HG03457 (cell line): ENCODE data around the gene SMDT1.
"Not testable (repeated sequence)": the region's sequence is repeated elsewhere in the genome, so short reads cannot be mapped to it uniquely, and the experiment has no call there.

Source experiments
- ATAC-seq: cut with Tn5 transposase; IDR thresholded peaks from one replicate; pipeline ENCODE4 v1.9.1; 2021; ENCODE audit warnings: moderate number of reproducible peaks; ENCODE audit not compliant: unreplicated experiment

SMDT1 gene

GRCh38 chr22:42070517-42071422 is 8.7 kb upstream of the SMDT1 start, which contains the start of gene NAGA:
NAGA (minus strand) TSS chr22:42070812; CDS start chr22:42070297, 515 bp downstream.
- ATAC-seq, result peak; percentile 74

GRCh38 chr22:42071508-42071907 is 8.0 kb upstream of the SMDT1 start:
- ATAC-seq, result not testable (repeated sequence)

DNA sequence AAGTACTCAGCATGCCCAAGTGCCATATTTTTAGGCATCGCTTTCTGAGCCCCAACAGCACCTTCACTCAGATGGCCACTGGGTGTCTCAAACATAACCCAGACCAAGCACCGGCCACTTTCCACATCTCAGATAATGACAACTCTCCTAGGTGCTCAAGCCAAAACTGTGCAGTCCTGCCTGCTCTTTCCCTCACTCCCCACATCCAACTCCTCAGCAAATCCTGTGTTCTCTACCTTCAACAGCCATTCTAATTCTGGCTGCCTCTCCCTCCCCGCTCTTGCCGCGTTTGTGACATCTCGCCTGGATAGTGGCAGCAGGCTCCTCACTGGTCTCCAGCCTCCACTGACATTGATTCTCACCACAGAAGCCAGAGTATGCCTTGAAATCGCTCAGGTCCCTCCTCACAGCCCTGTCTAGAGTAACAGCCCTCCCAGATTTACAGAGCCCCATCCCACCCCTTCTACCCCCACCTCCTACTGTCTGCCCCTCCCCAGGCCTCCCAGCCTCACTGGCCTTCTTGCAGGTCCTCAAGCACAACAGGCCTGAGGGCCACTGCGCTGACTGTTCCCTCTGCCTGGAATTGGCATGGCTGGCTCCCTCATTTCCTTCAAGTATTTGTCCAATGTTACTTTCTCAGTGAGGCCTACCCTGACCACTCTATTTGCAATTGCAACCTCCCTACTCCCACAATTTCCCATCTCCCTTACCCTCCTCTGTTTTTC is 6.7 kb upstream of the SMDT1 start:
- ATAC-seq, result no peak

DNA sequence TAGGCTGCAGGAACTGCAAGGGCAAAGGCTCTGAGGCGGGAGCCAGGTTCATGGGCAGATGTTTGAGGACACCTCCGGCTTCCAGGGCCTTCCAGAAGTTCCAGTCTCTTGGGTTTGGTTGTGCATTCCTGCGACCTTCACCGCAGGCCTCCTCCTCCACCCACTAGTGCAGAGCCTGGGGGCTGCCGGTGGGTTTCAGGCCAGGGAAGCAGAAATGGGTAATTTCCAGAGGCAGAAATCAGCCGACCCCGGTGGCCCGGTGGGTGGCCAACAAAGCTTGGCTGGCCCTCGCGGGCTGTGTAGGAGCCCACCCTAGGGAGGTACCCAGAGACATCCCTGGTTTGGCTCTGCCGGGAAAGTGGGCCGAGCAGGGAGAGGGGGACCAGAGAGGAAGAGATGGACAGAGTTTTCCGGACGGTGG is 5.9 kb upstream of the SMDT1 start:
- ATAC-seq, result no peak

DNA sequence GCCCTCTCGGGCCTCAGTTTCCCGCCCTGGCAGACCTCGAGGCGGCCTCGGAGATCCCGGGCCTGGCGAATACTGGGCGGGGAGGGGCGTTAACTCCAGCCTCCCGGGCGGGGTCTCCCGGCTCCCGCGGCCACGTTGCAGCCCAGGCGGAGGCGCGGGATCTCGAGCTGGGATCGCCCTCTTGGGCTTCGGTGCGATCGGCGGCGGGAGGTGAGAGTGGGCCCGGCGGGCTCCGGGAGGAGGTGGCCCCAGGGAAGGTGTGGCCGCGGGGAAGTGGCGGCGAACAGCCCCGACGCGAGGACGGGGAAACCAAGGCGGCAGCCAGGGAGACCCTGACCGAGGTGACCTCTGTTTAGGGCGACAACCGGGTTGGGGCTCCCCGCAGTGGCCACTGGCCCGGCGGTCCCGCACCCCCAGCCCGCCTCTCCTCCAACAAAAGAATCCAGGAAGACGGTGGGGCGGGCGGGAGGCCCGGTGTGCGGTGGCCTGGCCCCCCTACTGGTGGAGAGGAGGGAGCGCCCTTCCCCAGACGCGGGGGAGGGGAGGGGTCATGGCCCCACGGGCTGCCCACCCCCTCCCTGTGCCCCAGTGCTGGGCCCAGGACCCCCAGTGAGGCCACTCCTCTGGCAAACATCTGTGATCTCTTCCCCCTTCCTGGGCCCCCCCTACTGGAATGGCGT is 5.2 kb upstream of the SMDT1 start, which contains the start of gene PHETA2:
TSS of gene PHETA2 (plus strand) at position 117 of the 680 bp plus-strand sequence. CDS start 3,046 bp downstream, outside the sequence.
- ATAC-seq, result no peak

DNA sequence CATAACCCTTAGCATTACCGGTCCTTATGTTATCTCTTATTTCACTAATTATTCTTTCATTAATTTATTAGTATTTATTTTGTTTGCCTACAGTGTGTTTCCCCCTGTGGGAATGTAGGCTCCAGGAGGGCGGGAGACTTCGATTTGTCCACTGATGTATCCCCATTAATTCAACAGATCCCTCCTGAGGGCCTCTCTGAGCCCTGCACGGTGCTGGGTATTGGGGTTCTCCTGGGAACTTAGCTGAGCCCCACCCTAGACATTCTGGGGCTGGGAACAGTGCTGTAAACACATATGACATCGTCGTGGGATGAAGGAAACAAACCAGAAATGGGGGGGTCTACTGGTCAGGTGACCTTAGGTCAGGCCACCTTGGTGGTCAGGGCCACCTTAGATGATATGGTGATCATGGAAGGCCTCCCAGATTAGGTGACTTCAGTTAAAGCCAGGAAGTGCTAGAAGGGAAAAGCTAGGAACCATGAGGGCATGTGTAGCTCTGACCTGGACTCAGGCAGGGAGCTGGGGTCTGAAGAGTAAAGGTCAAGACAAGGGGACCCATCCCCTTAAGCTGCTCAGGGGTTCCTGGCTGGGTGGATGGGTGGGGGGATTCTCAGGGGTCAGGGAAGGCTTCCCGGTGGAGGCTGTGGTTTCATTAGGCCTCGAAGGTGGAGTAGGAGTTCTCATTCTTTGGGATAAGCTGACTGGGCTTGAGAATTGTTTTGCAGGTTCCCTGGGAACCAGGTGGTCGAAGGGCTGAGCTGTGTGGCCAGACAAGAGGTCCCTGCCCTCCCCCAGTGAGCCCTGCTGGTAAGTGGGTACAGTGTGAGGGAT is 4.4 kb upstream of the SMDT1 start:
- ATAC-seq, result no peak

GRCh38 chr22:42076764-42077485 is 2.6 kb upstream of the SMDT1 start:
- ATAC-seq, result no peak

DNA sequence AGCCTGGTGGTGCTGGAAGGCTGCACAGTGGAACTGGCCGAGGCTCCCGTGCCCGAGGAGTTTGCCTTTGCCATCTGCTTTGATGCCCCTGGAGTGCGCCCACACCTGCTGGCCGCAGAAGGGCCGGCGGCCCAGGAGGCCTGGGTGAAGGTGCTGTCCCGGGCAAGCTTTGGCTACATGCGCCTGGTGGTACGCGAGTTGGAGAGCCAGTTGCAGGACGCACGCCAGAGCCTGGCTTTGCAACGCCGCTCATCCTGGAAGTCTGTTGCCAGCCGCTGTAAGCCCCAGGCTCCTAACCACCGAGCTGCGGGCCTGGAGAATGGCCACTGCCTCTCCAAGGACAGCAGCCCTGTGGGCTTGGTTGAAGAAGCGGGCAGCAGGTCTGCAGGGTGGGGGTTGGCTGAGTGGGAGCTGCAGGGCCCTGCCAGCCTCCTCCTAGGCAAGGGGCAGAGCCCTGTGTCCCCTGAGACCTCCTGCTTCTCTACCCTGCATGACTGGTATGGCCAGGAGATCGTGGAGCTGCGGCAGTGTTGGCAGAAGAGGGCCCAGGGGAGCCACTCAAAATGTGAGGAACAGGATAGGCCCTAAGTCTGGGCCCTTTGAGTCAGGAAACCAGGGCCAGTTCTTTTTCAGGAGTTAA is 1.9 kb upstream of the SMDT1 start:
- no peak for ATAC-seq

DNA sequence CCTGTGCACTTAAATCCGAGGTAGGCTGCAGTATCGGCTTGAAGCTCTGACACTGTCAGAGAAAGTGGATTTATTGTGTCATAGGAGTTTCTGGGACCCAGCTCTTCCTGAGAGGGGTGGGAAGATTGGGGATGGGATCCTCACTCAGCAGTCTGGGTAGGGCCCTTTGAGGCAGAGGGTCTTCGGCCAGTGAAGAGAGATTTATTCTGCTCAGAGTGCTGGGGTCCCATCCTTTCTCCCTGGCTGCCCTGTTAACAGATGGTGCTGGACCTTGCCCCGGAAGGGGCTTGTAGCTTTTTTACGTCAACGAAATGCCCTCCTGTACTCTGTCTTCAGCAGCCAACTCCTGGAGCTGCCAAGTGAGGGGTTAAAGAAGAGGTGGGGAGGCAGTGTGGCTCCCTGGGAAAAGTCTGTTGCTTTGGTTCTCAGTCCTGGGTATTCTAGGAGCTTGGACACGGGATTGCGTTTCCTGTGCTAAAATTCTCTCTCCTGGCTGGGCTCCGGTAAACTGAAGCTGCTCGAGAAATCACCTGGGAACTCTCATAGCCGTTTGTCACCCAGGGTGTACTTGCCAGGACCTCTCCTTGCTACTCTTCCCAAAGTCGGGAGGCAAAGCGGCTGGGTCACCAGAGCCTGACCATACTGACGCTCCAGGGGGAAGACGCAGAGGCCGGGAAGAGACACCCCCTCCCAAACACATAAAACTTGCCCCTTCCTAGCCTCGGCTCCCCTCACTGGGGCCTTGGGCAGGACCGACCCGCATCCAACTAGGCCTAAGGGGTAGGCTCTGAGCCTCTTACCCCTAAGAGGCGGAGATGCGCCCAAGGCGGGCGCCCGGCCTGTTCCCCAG is 806 bp upstream of the SMDT1 start:
- peak; percentile 7 for ATAC-seq

- no peak for ATAC-seq
Measured at GRCh38 chr22:42080287-42080686, 787 bp downstream of the SMDT1 start.

GRCh38 chr22:42083119-42083518 is 3.6 kb downstream of the SMDT1 start:
- no peak for ATAC-seq

- ATAC-seq, result no peak
Measured at GRCh38 chr22:42084874-42085273, 5.4 kb downstream of the SMDT1 start.

DNA sequence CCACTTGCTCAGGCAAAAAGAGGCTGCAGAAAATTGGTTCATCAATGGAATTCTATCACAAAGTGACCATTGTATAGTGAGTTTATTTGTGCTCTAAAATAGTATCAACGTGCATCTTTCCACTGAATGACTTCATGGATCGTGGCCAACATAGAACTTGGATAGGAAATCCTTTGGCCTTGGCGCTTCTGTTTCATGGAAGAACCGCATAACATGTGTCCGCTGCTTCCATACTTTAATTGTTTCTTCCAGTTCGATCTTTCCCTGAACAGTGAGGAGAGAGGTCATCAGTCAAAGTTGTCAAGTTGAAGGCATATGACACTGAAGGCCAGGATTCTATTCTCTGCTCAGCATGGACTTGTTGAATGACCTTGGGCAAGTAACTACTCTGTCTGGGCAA is 6.6 kb downstream of the SMDT1 start:
- ATAC-seq, result no peak

- ATAC-seq, result peak; percentile 78
Measured at GRCh38 chr22:42090596-42091454, 11.3 kb downstream of the SMDT1 start, which contains the start of gene NDUFA6. NDUFA6 (minus strand) TSS chr22:42090772; CDS start chr22:42090744, 28 bp downstream.

- ATAC-seq, result no peak
Measured at GRCh38 chr22:42091455-42091782, 11.9 kb downstream of the SMDT1 start.

DNA sequence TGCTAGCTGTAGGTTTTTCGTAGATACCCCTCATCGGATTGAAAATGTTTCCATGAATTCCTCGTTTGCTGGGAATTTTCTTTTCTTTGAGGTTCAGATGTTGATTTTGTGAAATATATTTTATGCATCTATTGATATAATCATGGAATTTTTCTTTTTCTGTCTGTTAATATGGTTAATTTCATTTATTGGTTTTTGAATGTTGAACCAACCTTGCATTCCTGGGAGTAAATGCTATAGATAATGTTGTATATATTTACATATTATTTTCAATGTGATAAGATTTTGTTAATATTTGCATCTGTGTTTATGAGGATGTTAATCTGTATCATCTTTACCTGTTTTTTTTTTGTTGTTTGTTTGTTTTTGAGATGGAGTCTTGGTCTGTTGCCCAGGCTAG is 21.7 kb downstream of the SMDT1 start:
- ATAC-seq, result no peak

DNA sequence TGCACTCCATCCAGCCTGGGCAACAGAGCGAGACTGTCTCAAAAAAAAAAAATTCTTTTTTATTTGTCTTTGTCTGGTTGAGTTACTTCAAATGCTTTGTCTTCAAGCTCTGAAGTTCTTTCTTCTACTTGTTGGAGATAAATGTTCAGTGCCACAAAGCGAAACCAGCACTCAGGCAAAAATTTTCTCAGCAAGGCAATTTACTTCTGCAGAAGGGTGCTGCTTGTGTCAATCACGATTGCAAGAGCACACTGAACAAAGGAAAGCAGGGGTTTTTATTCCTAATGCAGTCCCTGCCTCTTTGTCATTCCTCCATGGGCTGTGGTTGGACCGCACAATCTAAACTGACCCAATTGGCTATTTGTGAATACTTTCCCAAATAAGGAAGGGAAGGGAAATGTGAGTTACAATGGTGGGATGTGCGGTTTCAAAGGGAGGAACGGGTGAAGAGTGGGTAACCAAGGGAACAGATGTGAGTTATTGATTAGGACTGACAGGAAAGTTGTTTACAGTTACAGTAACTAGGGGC is 24.9 kb downstream of the SMDT1 start:
- not testable (repeated sequence) for ATAC-seq
